HepG2 (cell line): Measurements from ENCODE around the gene ARFGAP3. TPM values are rescaled to one million over a fixed set of nuclear protein-coding genes. Genes with fewer than 3 reads are reported as not detected.

Source experiments
- AGO1 ChIP-seq: fragments of 200-400 bp; formaldehyde crosslinking; IDR thresholded peaks from 2 replicates; pipeline ENCODE4 v1.6.1; 2017; ENCODE audit warnings: mild to moderate bottlenecking, low read depth, low read length, moderate library complexity; ENCODE audit not compliant: poor library complexity, severe bottlenecking
- BRCA1 ChIP-seq: sonication (generic); formaldehyde crosslinking; IDR thresholded peaks from 2 replicates; pipeline ENCODE4 v1.4.0; 2020; ENCODE audit warnings: missing genetic modification reagents
- CCAR2 ChIP-seq: fragments of 200-400 bp; formaldehyde crosslinking; optimal IDR thresholded peaks from 2 replicates; pipeline ENCODE3; 2018; ENCODE audit warnings: low read depth, mild to moderate bottlenecking, low read length, moderate library complexity
- CENPT ChIP-seq: sonication (generic); formaldehyde crosslinking; IDR thresholded peaks from 2 replicates; pipeline ENCODE4 v1.8.0; 2022; ENCODE audit warnings: low read depth, mild to moderate bottlenecking, moderate library complexity, missing genetic modification reagents
- CHCHD3 ChIP-seq: sonication (generic); formaldehyde crosslinking; IDR thresholded peaks from 2 replicates; pipeline ENCODE4 v1.8.0; 2022; ENCODE audit warnings: mild to moderate bottlenecking, missing genetic modification reagents, moderate library complexity
- CREM ChIP-seq, 2 experiments: sonication (generic) in 1 of 2; formaldehyde crosslinking in 1 of 2; IDR thresholded peaks; 2 replicates each; pipeline versions ENCODE4 v1.4.0 to v1.6.1; 2016 to 2020; ENCODE audit warnings: antibody characterized with exemption in 1 of 2, mild to moderate bottlenecking in 1 of 2, missing genetic modification reagents in 1 of 2
- DNMT3B ChIP-seq: conservative IDR thresholded peaks from 2 replicates; pipeline ENCODE4 v1.6.1; 2016; ENCODE audit warnings: missing biosample characterization, control low read depth
- FOSL1 ChIP-seq: sonication (generic); formaldehyde crosslinking; IDR thresholded peaks from 2 replicates; pipeline ENCODE4 v1.9.0; 2021; ENCODE audit warnings: missing genetic modification reagents, borderline replicate concordance
- MEF2D ChIP-seq: sonication (generic); formaldehyde crosslinking; IDR thresholded peaks from 2 replicates; pipeline ENCODE4 v1.5.1; 2020; ENCODE audit warnings: mild to moderate bottlenecking, missing genetic modification reagents
- MIXL1 ChIP-seq: IDR thresholded peaks from 2 replicates; pipeline ENCODE4 v1.6.1; 2016
- NFYB ChIP-seq: sonication (generic); formaldehyde crosslinking; IDR thresholded peaks from 2 replicates; pipeline ENCODE4 v1.4.0; 2020; ENCODE audit warnings: missing genetic modification reagents
- PHF8 ChIP-seq: sonication (generic); formaldehyde crosslinking; IDR thresholded peaks from 2 replicates; pipeline ENCODE4 v1.5.0; 2020; ENCODE audit warnings: missing genetic modification reagents
- RBM22 ChIP-seq: fragments of 200-400 bp; formaldehyde crosslinking; optimal IDR thresholded peaks from 2 replicates; pipeline ENCODE3; 2017; ENCODE audit warnings: mild to moderate bottlenecking, low read length, moderate library complexity
- SALL2 ChIP-seq: sonication (generic); formaldehyde crosslinking; IDR thresholded peaks from 2 replicates; pipeline ENCODE4 v1.8.1; 2023; ENCODE audit warnings: mild to moderate bottlenecking, missing genetic modification reagents, inconsistent platforms
- SMYD3 ChIP-seq: sonication (generic); formaldehyde crosslinking; IDR thresholded peaks from 2 replicates; pipeline ENCODE4 v1.8.1; 2023; ENCODE audit warnings: mild to moderate bottlenecking, missing genetic modification reagents
- ZNF235 ChIP-seq: sonication (generic); formaldehyde crosslinking; IDR thresholded peaks from 2 replicates; pipeline ENCODE4 v1.8.1; 2023; ENCODE audit warnings: mild to moderate bottlenecking, missing genetic modification reagents, borderline replicate concordance
- ZNF275 ChIP-seq: sonication (generic); formaldehyde crosslinking; IDR thresholded peaks from 2 replicates; pipeline ENCODE4 v1.8.0; 2022; ENCODE audit warnings: missing genetic modification reagents, mild to moderate bottlenecking, inconsistent platforms, borderline replicate concordance
- ZNF350 ChIP-seq: sonication (generic); formaldehyde crosslinking; IDR thresholded peaks from 2 replicates; pipeline ENCODE4 v1.4.0; 2020; ENCODE audit warnings: mild to moderate bottlenecking, low read depth, missing genetic modification reagents, borderline replicate concordance
- ZNF382 ChIP-seq: sonication (generic); formaldehyde crosslinking; IDR thresholded peaks from 2 replicates; pipeline ENCODE4 v1.5.0; 2020; ENCODE audit warnings: missing genetic modification reagents, mild to moderate bottlenecking, borderline replicate concordance
- ZNF510 ChIP-seq: sonication (generic); formaldehyde crosslinking; IDR thresholded peaks from 2 replicates; pipeline ENCODE4 v1.4.0; 2020; ENCODE audit warnings: low read depth, mild to moderate bottlenecking, missing genetic modification reagents
- ZNF547 ChIP-seq: sonication (generic); formaldehyde crosslinking; IDR thresholded peaks from 2 replicates; pipeline ENCODE4 v1.5.1; 2020; ENCODE audit warnings: mild to moderate bottlenecking, missing genetic modification reagents
- ZSCAN20 ChIP-seq: sonication (generic); formaldehyde crosslinking; IDR thresholded peaks from 2 replicates; pipeline ENCODE4 v1.4.0; 2020; ENCODE audit warnings: missing genetic modification reagents, mild to moderate bottlenecking, borderline replicate concordance
- polyA plus RNA-seq, 8 experiments: library from polyadenylated mRNA; depleted of rRNA in 3 of 8; stranded (reverse) in 7 of 8; unstranded in 1 of 8; fragments of >200 nt; fragmentation: Illumina TruSeq in 4 of 8; extraction: Trizol in 4 of 8; gene quantifications; 2 replicates each; pipeline versions ENCODE4 v1.2.1 to v1.2.3, GENCODE V29; 2011 to 2016; ENCODE audit warnings: low read depth in 4 of 8, missing spikeins in 1 of 8, mixed read lengths in 1 of 8; ENCODE audit not compliant: insufficient read depth in 1 of 8
- total RNA-seq, 5 experiments: library from RNA; depleted of rRNA; stranded (reverse); fragments of >200 nt; fragmentation: Illumina TruSeq; extraction: Trizol; gene quantifications; 2 replicates each; pipeline ENCODE4 v1.2.3, GENCODE V29; 2016; ENCODE audit warnings: low read depth in 1 of 5
- TF ChIP-seq, protein P1 (sequence below): sonication (generic); formaldehyde crosslinking; IDR thresholded peaks from 2 replicates; pipeline ENCODE4 v1.4.0; 2020; ENCODE audit warnings: missing genetic modification reagents
- TF ChIP-seq, protein P2 (sequence below): sonication (generic); formaldehyde crosslinking; IDR thresholded peaks from 2 replicates; pipeline ENCODE4 v1.4.0; 2020; ENCODE audit warnings: missing genetic modification reagents
- TF ChIP-seq, protein P3 (sequence below): sonication (generic); formaldehyde crosslinking; conservative IDR thresholded peaks from 2 replicates; pipeline ENCODE4 v1.5.0; 2020; ENCODE audit warnings: missing genetic modification reagents

Gene ARFGAP3
- total and polyA plus RNA-seq, 2 of the 13 experiments (the other 11 are each of a cell fraction or from before 2014, with no cell fraction given) = 41.7 to 61.6 TPM

DNA sequence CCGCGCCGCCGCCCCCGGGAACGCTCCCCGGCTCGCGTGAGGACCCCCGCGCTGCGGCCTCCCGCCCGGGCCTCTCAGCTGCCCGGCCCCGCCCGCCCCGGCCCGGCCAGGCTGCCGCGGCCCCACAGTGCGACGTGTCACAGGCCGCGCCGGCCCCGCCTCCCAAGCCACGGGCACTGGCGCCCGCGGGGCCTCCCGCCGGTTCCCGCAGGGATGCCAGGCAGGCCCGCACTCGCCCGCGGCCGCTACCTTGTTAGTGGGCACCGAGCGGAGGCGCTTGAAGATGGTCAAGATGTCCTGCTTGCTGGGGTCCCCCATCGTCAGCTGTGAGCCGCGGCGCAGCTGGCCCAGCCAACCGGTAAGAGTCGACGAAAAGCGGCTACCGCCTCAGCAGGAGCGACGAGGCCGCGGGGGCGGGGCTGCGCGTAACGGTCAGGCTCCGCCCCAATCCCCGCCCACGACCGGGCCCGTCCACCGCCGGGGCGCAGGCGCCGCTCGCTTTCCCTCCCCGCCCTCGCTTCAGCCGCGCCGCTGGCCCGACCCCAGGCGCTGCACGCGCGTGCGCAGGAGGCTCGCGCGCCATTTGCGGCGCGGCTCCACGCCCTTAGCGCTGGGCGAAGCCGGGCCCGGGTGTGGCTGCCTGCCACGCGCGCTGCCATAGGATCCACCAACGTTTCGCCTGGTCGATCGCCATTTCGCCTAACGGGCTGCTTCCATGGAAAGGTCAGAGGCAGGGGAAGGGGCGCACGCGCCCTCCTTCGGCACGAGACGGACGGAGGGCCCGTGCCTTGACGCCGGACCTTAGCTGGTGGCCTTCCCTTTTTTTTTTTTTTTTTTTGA lies at the start of gene ARFGAP3 (continued):
- TF ChIP-seq, protein P1, sequence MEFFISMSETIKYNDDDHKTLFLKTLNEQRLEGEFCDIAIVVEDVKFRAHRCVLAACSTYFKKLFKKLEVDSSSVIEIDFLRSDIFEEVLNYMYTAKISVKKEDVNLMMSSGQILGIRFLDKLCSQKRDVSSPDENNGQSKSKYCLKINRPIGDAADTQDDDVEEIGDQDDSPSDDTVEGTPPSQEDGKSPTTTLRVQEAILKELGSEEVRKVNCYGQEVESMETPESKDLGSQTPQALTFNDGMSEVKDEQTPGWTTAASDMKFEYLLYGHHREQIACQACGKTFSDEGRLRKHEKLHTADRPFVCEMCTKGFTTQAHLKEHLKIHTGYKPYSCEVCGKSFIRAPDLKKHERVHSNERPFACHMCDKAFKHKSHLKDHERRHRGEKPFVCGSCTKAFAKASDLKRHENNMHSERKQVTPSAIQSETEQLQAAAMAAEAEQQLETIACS (CRISPR knock-in tag) = peak; percentile 64
- TF ChIP-seq BRCA1 = no peak; the same call in 1 of the 2 replicates
- TF ChIP-seq, protein P2, sequence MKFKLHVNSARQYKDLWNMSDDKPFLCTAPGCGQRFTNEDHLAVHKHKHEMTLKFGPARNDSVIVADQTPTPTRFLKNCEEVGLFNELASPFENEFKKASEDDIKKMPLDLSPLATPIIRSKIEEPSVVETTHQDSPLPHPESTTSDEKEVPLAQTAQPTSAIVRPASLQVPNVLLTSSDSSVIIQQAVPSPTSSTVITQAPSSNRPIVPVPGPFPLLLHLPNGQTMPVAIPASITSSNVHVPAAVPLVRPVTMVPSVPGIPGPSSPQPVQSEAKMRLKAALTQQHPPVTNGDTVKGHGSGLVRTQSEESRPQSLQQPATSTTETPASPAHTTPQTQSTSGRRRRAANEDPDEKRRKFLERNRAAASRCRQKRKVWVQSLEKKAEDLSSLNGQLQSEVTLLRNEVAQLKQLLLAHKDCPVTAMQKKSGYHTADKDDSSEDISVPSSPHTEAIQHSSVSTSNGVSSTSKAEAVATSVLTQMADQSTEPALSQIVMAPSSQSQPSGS = no peak
- TF ChIP-seq MIXL1 (CRISPR knock-in tag) = 0 out of 2 replicates have a peak, but pooled peaks have one; percentile 61
- no peak for TF ChIP-seq CCAR2
- no peak for TF ChIP-seq AGO1
- peak; percentile 90; the same call in 1 of the 2 replicates for TF ChIP-seq ZNF235 (CRISPR knock-in tag)
- TF ChIP-seq ZNF350 = no peak
- TF ChIP-seq, protein P3, sequence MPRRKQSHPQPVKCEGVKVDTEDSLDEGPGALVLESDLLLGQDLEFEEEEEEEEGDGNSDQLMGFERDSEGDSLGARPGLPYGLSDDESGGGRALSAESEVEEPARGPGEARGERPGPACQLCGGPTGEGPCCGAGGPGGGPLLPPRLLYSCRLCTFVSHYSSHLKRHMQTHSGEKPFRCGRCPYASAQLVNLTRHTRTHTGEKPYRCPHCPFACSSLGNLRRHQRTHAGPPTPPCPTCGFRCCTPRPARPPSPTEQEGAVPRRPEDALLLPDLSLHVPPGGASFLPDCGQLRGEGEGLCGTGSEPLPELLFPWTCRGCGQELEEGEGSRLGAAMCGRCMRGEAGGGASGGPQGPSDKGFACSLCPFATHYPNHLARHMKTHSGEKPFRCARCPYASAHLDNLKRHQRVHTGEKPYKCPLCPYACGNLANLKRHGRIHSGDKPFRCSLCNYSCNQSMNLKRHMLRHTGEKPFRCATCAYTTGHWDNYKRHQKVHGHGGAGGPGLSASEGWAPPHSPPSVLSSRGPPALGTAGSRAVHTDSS (CRISPR knock-in tag) = no peak
- peak; percentile 70; the same call in 1 of the 2 replicates for TF ChIP-seq ZNF275
- TF ChIP-seq SALL2 = peak; percentile 92
- TF ChIP-seq CREM (IDR thresholded peaks at IDR 0.05) = no peak
- no peak for TF ChIP-seq CREM (CRISPR knock-in tag; IDR thresholded peaks at IDR 0.05)
- no peak for TF ChIP-seq NFYB (CRISPR knock-in tag)
- peak; percentile 18 for TF ChIP-seq RBM22
- peak; percentile 64; the same call in 1 of the 2 replicates for TF ChIP-seq ZNF510 (CRISPR knock-in tag)
- peak; percentile 46; the same call in 1 of the 2 replicates for TF ChIP-seq SMYD3
- TF ChIP-seq ZSCAN20 (CRISPR knock-in tag) = peak; percentile 94
- no peak for TF ChIP-seq FOSL1 (CRISPR knock-in tag)
- peak; percentile 100 for TF ChIP-seq ZNF547 (CRISPR knock-in tag)
- peak; percentile 95; the same call in 1 of the 2 replicates for TF ChIP-seq CHCHD3 (CRISPR knock-in tag)
- TF ChIP-seq ZNF382 (CRISPR knock-in tag) = no peak
- peak; percentile 88 for TF ChIP-seq PHF8
- TF ChIP-seq CENPT (CRISPR knock-in tag) = peak; percentile 96
- TF ChIP-seq DNMT3B = no peak
- TF ChIP-seq MEF2D (CRISPR knock-in tag) = peak; percentile 69; the same call in 1 of the 2 replicates
